ENCODE results near the gene USP21. TPM values are rescaled to one million over a fixed set of nuclear protein-coding genes. Genes with fewer than 3 reads are reported as not detected.

USP21 gene
- total RNA-seq = 14.5 TPM

GRCh38 chr1:161159087-161159912, at the start of gene USP21:
TSS of gene USP21 (plus strand) at chr1:161159500. CDS start at chr1:161160641, 1,141 bp downstream.

GRCh38 chr1:161117759-161118581, 41.3 kb upstream of the USP21 start, which contains the start of the genes NIT1 and PFDN2:
TSS of gene NIT1 (plus strand) at chr1:161118105. CDS start at chr1:161118177, 72 bp downstream.
TSS of gene PFDN2 (minus strand) at chr1:161118037. CDS start at chr1:161118026, 11 bp downstream.

GRCh38 chr1:161132410-161133219, 26.7 kb upstream of the USP21 start, which contains the start of gene DEDD:
TSS of gene DEDD (minus strand) at chr1:161132667. CDS start at chr1:161124462, 8,205 bp downstream.

DNA sequence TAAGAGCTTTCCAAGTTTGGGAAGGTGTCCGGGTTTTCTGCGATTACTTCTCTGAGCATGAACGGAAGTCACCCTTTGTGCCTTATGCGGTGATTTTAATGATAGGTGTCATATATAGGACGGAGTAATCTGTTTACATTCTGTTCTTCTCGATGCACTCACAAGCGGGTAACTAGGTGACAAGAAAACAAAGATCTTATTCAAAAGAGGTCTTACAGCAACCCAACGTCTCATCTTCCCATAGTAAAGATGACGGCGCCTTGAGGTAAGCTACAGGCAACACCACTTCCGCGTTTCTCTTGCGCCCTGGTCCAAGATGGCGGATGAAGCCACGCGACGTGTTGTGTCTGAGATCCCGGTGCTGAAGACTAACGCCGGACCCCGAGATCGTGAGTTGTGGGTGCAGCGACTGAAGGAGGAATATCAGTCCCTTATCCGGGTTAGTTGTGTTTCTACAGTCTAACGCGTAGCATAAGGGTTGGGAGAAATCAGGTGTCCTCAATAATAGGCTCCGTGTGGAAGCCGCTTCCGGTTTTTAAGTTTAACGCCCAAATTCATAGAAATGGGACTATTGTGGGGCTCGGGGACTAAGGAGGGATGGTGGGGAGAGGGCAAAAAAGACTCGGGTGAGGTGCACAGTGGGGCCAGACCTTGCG, 5.5 kb upstream of the USP21 start, which contains the start of gene UFC1:
TSS of gene UFC1 (plus strand) at position 297 of the 656 bp plus-strand sequence. CDS start at position 317, 20 bp downstream.

GRCh38 chr1:161165742-161166668, 6.7 kb downstream of the USP21 start, which contains the start of gene PPOX:
TSS of gene PPOX (plus strand) at chr1:161166426. CDS start at chr1:161166848, 422 bp downstream.

DNA sequence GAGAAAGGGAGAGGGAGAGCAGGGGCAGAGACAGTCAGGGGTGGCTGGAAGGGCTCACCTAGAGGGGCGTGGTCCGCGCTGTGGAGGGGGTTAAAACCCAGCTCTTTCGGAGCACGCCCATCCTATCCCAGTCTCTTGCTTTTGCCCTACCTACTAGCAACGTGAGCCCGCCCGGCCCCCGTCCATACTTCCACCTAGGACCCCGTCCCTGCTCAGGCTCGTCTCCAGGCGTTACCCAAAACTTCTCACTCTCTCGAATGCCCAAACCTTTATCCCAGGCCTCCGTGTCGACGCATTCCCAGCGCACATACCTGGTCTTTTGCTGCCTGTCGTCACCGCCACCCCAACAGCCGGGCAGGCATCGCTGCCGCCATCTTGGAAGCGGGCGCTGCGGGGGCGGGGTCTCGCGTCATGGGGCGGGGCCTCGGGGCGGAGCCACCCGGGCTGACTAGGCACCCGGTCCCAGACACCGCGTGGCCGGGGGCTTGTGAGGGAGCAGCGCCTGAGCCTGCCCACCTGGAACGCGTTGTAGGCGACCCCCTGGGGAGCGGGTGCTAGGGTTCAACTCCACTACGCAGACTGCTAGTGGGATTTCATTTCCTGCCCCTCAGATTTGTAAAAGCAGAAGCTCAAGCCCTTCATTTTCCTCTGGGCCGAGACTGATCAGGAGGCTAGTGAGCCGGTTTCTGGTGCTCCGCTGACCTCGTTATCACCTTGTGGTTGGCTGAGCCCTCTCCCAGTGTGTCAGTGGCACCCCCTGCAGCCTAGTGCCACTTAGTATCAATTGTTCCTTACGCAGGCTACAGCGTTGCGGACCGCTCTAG, 18.0 kb downstream of the USP21 start, which contains the start of gene B4GALT3:
TSS of gene B4GALT3 (minus strand) at position 396 of the 824 bp plus-strand sequence. CDS start 1,447 bp downstream, outside the sequence.

GRCh38 chr1:161198897-161199431, 39.7 kb downstream of the USP21 start, which contains the start of gene ADAMTS4:
TSS of gene ADAMTS4 (minus strand) at chr1:161199054. CDS start at chr1:161198627, 427 bp downstream.

GRCh38 chr1:161201836-161202712, 42.8 kb downstream of the USP21 start, which contains the start of gene NDUFS2:
TSS of gene NDUFS2 (plus strand) at chr1:161202367. CDS start at chr1:161202386, 19 bp downstream.

GRCh38 chr1:161215076-161215475, 55.8 kb downstream of the USP21 start, which contains the start of gene FCER1G:
TSS of gene FCER1G (plus strand) at chr1:161215295. CDS start at chr1:161215322, 27 bp downstream.

Small RNA genes lying within 50 kb of the gene (small RNA-seq; reads per million reads assigned to genes)
- gene RF01225 = not detected

Other genes with a start within 250 kb of the USP21 start
- gene ITLN2, start 204.7 kb upstream of the USP21 start, total RNA-seq = not detected
- gene F11R, start 138.3 kb upstream of the USP21 start, total RNA-seq = 11.5 TPM
- gene TSTD1, start 120.5 kb upstream of the USP21 start, total RNA-seq = 52.1 TPM
- 93.4 TPM for gene USF1, start 113.5 kb upstream of the USP21 start, total RNA-seq
- 1.6 TPM for gene ARHGAP30, start 89.6 kb upstream of the USP21 start, total RNA-seq
- not detected for gene NECTIN4, start 69.9 kb upstream of the USP21 start, total RNA-seq
- 15.5 TPM for gene KLHDC9, start 61.1 kb upstream of the USP21 start, total RNA-seq
- gene PFDN2, start 41.5 kb upstream of the USP21 start, total RNA-seq = 64.4 TPM
- gene NIT1, start 41.4 kb upstream of the USP21 start, total RNA-seq = 19.1 TPM
- gene DEDD, start 26.8 kb upstream of the USP21 start, total RNA-seq = 24.7 TPM
- gene UFC1, start 5.5 kb upstream of the USP21 start, total RNA-seq = 137 TPM
- gene PPOX, start 6.9 kb downstream of the USP21 start, total RNA-seq = 31.4 TPM
- 19.8 TPM for gene B4GALT3, start 18.0 kb downstream of the USP21 start, total RNA-seq
- gene ADAMTS4, start 39.6 kb downstream of the USP21 start, total RNA-seq = 1.2 TPM
- gene NDUFS2, start 42.9 kb downstream of the USP21 start, total RNA-seq = 143 TPM
- gene FCER1G, start 55.8 kb downstream of the USP21 start, total RNA-seq = 5.3 TPM
- not detected for gene APOA2, start 64.1 kb downstream of the USP21 start, total RNA-seq
- gene TOMM40L, start 66.6 kb downstream of the USP21 start, total RNA-seq = 23.5 TPM
- gene NR1I3, start 78.7 kb downstream of the USP21 start, total RNA-seq = not detected
- gene PCP4L1, start 99.2 kb downstream of the USP21 start, total RNA-seq = 27.9 TPM
- 1.2 TPM for gene MPZ, start 150.5 kb downstream of the USP21 start, total RNA-seq
- gene SDHC, start 154.9 kb downstream of the USP21 start, total RNA-seq = 21.0 TPM
- 6.5 TPM for gene CFAP126, start 208.4 kb downstream of the USP21 start, total RNA-seq

Data from diencephalon (tissue), 1 donor.